GM21717 (cell line): ENCODE results near the gene DCPS.
"Not testable (repeated sequence)": the region's sequence is repeated elsewhere in the genome, so short reads cannot be mapped to it uniquely, and the experiment has no call there.

Experiments
- ATAC-seq: cut with Tn5 transposase; IDR thresholded peaks from one replicate; pipeline ENCODE4 v1.9.1; 2021; ENCODE audit warnings: mild to moderate bottlenecking, moderate library complexity; ENCODE audit not compliant: unreplicated experiment

DCPS gene

GRCh38 chr11:126341760-126342161 lies 37.9 kb downstream of the DCPS start:
- ATAC-seq: no peak

DNA sequence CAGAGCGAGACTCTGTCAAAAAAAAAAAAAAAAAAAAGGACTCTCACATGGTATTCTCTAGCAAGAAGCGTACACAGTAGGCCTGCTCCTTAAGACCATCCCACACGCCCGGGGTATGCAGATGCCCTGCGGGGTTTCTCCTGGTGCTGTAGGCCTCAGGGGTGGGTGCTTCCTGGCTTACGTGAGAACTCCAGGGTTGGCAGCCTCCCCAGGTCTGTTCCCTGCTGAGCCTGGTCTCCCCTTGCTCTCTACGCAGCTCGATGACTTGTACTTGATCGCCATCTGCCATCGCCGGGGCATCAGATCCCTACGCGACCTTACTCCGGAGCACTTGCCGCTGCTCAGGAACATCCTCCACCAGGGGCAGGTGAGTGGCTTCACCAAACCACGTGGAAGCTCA lies 39.2 kb downstream of the DCPS start:
- ATAC-seq: no peak

DNA sequence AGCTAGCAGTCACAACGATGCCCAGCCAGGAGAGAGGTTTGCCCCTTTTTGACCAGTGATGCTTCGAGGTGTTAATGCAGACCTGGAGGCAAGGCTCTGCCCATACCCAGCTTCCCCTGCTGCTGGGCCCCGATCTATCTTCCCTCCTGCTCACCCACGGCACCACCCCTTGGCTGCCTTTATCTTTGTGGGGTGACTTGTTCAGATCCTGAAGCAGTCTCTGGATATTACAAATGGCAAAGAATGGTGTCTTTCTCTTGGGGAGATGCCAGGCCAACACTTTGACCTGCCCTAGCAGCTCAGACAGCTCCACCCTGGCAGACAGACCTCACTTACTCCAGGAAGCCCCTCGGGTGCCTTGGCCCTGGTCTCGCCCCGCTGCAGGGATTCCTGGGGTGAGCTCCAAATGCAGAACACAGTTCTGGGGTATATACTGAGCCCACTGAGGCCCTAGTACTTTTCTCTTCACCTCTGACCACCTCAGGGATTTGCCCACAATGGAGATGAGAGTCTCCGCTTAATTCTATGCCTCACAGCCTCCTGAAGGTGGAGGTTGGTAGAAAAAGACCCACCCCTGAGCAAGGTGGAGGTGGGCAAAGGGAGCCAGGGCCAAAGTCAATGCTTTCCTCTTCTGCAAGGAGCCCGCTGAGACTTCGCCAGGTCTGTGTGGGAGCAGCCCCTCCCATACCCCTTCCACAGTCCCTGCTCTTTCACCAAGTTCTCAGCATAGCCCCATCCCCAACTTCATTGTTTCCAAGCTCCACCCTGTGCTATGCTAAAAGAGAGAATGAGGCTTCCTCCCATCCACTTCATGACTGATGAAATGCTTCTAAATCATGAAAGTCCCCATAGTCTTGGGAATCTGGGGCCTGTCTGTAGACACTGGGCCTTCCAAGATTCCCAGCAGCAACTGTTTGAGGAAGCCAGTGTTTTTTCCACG lies 40.6 kb downstream of the DCPS start:
- no peak for ATAC-seq

DNA sequence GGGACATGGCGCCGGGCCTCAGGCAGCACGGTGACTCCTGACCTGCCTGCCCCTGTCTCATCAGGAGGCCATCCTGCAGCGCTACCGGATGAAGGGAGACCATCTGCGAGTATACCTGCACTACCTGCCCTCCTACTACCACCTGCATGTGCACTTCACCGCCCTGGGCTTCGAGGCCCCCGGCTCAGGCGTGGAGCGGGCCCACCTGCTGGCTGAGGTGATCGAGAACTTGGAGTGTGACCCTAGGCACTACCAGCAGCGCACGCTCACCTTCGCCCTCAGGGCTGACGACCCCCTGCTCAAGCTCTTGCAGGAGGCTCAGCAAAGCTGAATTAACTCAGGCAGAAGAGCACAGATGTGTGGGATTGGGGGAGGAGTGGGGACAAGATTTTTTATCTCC lies 41.4 kb downstream of the DCPS start:
- ATAC-seq: no peak

- ATAC-seq: no peak
Observed at GRCh38 chr11:126345759-126346585, 42.1 kb downstream of the DCPS start.

DNA sequence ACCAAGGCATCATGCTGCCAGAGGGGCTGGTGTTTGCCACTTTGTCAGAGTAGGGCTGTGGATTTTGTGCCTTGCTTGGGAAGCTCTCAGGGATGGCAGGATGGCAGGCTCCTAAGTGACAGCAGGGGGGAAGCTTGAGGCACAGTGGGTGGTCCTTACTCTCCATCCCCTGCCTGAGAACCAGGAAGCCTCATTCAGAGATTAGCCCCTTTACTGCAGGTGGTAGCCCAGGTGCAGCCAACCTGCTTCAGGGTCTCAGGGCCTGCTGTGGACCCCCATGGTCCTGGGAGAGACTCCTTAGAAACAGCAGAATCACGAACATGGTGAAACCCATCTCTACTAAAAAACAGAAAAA lies 42.7 kb downstream of the DCPS start:
- no peak for ATAC-seq

GRCh38 chr11:126346946-126347345 lies 43.1 kb downstream of the DCPS start:
- not testable (repeated sequence) for ATAC-seq

GRCh38 chr11:126347751-126348668 lies 44.1 kb downstream of the DCPS start:
- no peak for ATAC-seq

DNA sequence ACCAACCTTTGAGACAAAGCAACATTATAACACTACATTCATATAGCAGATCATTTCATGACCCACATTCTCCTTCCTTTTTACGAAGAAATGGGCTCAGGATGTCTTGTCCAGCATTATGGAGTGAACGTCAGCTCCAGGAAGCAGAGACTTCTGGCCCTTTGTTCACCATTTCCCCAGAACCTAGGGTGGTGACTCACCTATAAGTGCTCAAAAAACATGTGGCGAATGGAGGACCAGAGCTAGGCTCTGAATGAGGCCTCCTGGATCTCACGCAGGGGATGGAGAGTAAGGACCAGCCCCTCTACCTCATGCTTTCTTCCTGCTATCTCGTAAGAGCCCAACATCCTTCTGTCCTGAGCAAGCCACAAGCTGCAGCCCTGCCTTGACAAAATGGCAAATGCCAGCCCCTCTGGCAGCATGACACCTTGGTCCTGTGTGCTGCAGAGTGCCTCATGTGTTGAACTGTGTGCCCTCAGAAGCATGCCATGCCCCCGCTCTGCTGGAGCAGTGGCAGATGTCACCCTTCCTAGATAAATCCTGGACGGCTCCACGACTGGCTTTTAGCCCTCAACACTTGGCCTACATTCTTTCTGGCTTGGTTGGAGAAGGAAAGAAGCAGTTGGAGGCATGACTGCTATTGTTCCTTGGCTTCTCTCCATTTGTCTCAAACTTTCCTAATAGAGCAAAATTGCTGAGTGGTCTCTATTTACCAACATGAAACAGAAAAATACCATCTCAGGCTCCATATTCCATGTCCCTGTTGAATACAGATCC lies 45.1 kb downstream of the DCPS start:
- ATAC-seq: no peak

DNA sequence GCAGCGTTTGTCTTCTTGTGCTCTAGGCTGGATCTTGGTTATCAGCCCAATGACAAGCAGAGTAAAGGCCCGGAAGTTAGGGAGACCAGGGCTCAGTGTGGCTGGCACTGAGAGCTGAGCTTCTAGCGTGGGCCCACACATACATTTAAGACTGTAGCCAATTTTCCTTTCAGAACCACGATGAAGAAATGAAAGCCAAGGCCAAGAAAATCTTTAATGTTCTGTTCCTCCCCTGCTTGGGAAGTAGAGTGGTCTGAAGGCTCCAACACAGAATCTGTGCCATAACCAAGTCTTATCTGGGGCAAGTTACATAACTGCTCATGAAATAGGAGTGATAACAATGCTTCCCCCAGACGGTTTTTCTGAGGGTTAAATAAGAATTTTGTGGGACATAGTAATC lies 47.0 kb downstream of the DCPS start:
- ATAC-seq: no peak

GRCh38 chr11:126352163-126352562 lies 48.3 kb downstream of the DCPS start:
- no peak for ATAC-seq

DNA sequence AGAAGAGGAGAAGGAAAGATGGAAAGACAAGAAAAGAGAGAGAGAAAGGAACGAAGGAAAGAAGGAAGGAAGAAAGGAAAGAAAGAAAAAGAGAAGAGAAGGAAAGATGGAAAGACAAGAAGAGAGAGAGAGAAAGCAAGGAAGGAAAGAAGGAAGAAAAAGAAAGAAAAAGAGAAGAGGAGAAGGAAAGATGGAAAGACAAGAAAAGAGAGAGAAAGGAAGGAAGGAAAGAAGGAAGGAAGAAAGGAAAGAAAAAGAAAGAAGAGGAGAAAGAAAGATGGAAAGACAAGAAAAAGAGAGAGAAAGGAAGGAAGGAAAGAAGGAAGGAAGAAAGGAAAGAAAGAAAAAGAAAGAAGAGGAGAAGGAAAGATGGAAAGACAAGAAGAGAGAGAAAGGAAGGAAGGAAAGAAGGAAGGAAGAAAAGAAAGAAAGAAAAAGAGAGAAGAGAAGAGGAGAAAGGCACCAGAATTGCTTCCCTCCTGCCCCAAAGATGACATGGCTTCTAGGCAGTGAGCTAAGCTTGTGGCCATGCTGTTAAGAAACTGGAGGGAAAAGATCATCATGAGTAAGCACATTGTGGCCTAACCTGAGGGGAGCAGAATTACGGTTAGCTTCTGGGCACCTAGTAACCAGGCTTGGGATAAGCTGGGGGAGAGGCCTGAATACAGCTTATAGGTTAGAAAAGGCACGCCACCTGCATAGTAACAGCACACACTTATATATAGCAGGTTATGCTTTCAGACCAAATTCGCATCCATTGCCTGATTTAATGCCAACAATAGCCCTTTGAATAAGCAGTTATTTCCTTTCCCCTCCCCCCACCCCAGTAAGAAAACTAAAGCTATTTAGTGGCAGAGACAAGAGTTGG lies 49.3 kb downstream of the DCPS start:
- ATAC-seq: no peak

GRCh38 chr11:126354631-126355323 lies 50.9 kb downstream of the DCPS start:
- ATAC-seq: peak; percentile 43

- ATAC-seq: peak; percentile 63
Observed at GRCh38 chr11:126355324-126355925, 51.6 kb downstream of the DCPS start, which contains the start of gene ST3GAL4. Gene ST3GAL4, plus strand, starts transcription at chr11:126355686. Its CDS starts 50,470 bp downstream, at chr11:126406156.

DNA sequence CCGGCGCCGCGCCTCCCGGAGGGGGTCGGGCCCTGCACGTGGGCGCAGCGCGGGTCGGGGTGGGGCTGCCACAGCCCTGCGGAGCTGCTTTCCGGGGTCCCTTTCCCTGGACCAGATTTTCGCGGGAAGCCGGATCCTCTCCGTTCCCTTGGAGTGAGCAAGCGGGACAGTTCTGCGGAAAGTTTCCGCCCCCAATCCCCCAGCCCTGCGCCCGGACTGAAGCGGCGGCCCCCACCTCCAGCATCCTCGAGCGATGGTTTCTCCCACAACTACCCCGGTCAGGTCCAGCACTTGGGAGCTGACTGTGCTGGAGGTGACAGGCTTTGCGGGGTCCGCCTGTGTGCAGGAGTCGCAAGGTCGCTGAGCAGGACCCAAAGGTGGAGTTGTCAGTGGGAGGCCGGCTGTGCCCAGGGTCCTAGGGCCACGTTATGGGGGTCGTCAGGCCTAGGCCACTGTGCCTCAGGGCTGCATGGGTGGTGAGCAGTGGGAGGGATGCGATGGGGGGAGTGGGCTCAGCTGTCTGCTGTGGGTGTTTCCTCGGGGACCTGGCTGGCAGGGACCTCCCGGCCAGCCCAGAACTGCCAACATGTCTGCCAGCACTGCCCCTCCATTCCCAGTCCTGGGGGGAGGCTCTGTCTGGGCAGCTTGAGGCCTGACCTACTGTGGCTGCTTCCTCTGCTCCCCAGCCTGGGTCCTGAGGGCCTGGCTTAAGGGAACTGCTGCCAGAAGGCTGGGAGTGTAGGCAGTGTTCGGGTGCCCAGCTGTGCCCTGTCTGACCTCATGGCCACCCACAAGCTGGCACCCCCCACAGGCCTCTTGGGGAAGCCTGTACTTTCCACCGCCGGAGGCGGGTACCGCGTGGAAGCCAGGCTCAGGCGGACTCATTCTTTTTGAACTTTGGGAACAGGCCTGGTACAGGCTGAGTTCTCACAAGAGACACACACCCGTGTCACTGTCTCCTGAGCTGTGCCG lies 52.4 kb downstream of the DCPS start:
- peak; percentile 20 for ATAC-seq

GRCh38 chr11:126357055-126357962 lies 53.4 kb downstream of the DCPS start:
- no peak for ATAC-seq
